Ascending aorta (tissue), 2 donors: Measurements from ENCODE around the gene LRBA. TPM values are rescaled to one million over a fixed set of nuclear protein-coding genes. Genes with fewer than 3 reads are reported as not detected.

Source experiments
- DNase-seq, 2 donors: peaks; one replicate each; pipeline ENCODE4 v3.0.0-alpha.2; 2019; ENCODE audit warnings: low spot score in 2 of 2
- H3K27ac ChIP-seq, 2 donors: fragments of 200-600 bp; sonication (generic); one replicate each; pipeline ENCODE4 v1.5.1; 2016 to 2017; ENCODE audit warnings: mild to moderate bottlenecking in 1 of 2
- H3K27me3 ChIP-seq: fragments of 200-600 bp; sonication (generic); one replicate; pipeline ENCODE4 v1.5.1; 2017
- H3K36me3 ChIP-seq, 2 donors: fragments of 200-600 bp; sonication (generic); one replicate each; pipeline ENCODE4 v1.5.1; 2016
- H3K4me1 ChIP-seq, 2 donors: fragments of 200-600 bp; sonication (generic); one replicate each; pipeline ENCODE4 v1.5.1; 2016 to 2017; ENCODE audit warnings: mild to moderate bottlenecking in 1 of 2
- H3K4me3 ChIP-seq, 2 donors: fragments of 200-600 bp; sonication (generic); one replicate each; pipeline ENCODE4 v1.5.1; 2016 to 2017; ENCODE audit warnings: mild to moderate bottlenecking in 1 of 2
- H3K9me3 ChIP-seq, 2 donors: fragments of 200-600 bp; sonication (generic); one replicate each; pipeline ENCODE4 v1.5.1; 2016
- CTCF ChIP-seq, 3 experiments: fragments of 200-600 bp in 2 of 3; fragments of 450-650 bp in 1 of 3; sonication (generic) in 2 of 3; IDR thresholded peaks; one replicate each; pipeline ENCODE4 v1.5.1; 2016 to 2019; ENCODE audit warnings: antibody characterized with exemption in 3 of 3, mild to moderate bottlenecking in 1 of 3, moderate library complexity in 1 of 3
- intact Hi-C: fragments of 100-400 bp; cut with DNase I; formaldehyde crosslinking; loops from one replicate; pipeline ENCODE4 v1.15.1; 2023
- total RNA-seq: library from RNA; depleted of rRNA; stranded (reverse); fragments of >200 nt; gene quantifications from one replicate; pipeline ENCODE4 v1.1.0, GENCODE V29; 2016

Gene LRBA
- total RNA-seq, 1 donor from 2014 or later = 15.2 TPM

- H3K27me3 ChIP-seq = no peaks in the 10 kb centered on the region
- no peak for DNase-seq
- intact Hi-C loops = no loop called here
- H3K4me1 ChIP-seq = no peaks in the 10 kb centered on the region
- no peak overlapping the region for H3K4me3 ChIP-seq
- no peaks in the 10 kb centered on the region for H3K9me3 ChIP-seq
- no peak for TF ChIP-seq CTCF (IDR thresholded peaks at IDR 0.05)
- H3K36me3 ChIP-seq = no peaks in the 10 kb centered on the region
- H3K27ac ChIP-seq = no peak overlapping the region
Observed at GRCh38 chr4:150354214-150354796, 660.8 kb downstream of the LRBA start.

DNA sequence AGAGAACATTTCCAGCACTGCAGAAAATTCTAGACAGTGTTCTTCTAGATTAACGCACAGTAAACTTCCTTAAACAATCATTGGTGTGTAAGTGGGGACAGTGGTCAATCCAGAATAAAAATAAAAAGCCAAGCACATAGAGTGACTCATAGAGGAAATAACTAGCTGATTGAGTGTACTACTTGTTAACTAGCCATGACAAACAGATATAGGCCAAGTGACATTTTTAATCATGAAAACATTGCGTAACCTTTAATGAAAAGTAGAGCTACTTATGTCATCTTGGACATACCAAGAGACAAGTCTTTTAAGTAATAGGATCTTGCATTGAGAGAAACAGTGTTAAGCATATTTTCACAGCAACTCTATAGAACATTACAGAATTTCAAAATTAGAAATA lies 667.0 kb downstream of the LRBA start:
- intact Hi-C loops = no loop called here
- H3K4me1 ChIP-seq = no peaks in the 10 kb centered on the region
- H3K4me3 ChIP-seq = no peak overlapping the region
- H3K9me3 ChIP-seq = no peaks in the 10 kb centered on the region
- no peak for TF ChIP-seq CTCF (IDR thresholded peaks at IDR 0.05)
- no peaks in the 10 kb centered on the region for H3K27me3 ChIP-seq
- DNase-seq = no peak
- H3K27ac ChIP-seq = no peak overlapping the region
- no peaks in the 10 kb centered on the region for H3K36me3 ChIP-seq

DNA sequence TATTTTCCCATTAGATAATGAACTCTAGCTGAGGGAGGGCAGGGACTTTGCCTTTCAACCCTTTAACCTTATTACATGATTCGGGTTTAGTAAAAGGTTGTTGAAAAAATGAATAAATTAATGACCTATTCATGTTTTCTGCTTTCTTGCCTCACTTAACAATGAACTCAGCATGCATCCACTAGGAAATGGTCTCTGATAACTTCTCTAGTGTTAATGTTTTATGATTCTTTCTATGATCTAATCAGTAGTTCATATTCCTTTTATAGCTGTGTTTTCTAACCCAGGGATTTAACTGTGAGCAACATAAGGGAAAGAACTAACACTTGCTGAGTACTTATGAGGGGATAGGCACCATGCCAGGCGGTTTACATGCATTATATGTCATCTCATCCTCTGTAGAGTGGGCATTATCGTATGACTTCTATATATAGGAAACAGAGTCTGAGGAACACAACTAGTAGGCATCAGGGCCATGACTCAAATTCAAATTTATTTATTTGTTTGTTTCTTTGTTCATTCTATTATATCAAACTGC lies 669.8 kb downstream of the LRBA start:
- no peaks in the 10 kb centered on the region for H3K36me3 ChIP-seq
- intact Hi-C loops = no loop called here
- H3K9me3 ChIP-seq = no peaks in the 10 kb centered on the region
- H3K27ac ChIP-seq = no peak overlapping the region
- H3K4me3 ChIP-seq = no peak overlapping the region
- H3K27me3 ChIP-seq = no peaks in the 10 kb centered on the region
- H3K4me1 ChIP-seq = no peaks in the 10 kb centered on the region
- DNase-seq = no peak
- no peak for TF ChIP-seq CTCF (IDR thresholded peaks at IDR 0.05)

DNA sequence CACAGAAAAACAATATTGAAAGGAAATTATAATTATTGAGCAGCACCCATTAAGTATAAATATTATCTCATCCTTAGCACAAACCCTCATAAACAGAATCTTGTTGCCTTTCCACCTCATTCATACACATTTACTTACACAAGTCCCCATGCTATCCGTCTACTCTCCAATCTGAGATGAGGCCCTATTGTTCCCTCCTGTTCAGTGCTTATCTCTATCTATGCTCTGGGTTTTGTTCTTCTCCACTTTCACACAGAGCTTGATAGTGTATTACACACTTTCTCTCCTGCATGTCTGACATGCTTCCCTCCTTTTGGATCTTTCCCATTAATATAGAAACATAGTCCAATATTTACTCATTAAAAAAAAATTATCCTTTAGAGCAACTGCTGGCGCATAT lies 671.3 kb downstream of the LRBA start:
- Histone ChIP-seq H3K36me3 (no peaks in the 10 kb centered on the region), H3K27ac (no peak overlapping the region), H3K9me3 (no peaks in the 10 kb centered on the region), H3K4me3 (no peak overlapping the region), H3K27me3 (no peaks in the 10 kb centered on the region), H3K4me1 (no peaks in the 10 kb centered on the region)
- TF ChIP-seq CTCF (IDR thresholded peaks at IDR 0.05) = no peak
- DNase-seq = no peak
- intact Hi-C loops = no loop called here

DNA sequence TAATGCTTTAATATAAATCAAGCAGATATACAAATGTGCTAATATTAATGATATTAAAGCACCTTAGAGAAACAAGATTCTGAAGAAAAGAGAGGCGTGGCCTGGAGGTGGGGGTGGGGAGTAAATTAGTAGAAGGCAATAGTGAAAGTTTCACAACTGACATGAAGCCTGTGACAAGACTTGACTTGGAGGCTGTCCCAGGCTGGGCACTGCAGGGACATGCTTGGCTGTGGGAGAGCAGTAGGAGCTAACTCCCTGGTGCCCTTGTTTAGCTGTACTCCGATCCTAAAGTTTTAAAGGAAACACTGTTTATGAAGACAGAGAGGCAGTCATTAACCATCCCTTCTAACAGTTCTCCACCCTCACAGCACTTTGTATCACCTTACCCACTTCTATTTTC lies 672.1 kb downstream of the LRBA start:
- H3K4me1 ChIP-seq = peaks cover under 1 to 4% of the 10 kb centered on the region in 2 donors
- intact Hi-C loops = no loop called here
- no peaks in the 10 kb centered on the region for H3K36me3 ChIP-seq
- no peaks in the 10 kb centered on the region for H3K27me3 ChIP-seq
- H3K9me3 ChIP-seq = no peaks in the 10 kb centered on the region
- H3K4me3 ChIP-seq = no peak overlapping the region
- H3K27ac ChIP-seq = no peak overlapping the region
- no peak for TF ChIP-seq CTCF (IDR thresholded peaks at IDR 0.05)
- no peak for DNase-seq

DNA sequence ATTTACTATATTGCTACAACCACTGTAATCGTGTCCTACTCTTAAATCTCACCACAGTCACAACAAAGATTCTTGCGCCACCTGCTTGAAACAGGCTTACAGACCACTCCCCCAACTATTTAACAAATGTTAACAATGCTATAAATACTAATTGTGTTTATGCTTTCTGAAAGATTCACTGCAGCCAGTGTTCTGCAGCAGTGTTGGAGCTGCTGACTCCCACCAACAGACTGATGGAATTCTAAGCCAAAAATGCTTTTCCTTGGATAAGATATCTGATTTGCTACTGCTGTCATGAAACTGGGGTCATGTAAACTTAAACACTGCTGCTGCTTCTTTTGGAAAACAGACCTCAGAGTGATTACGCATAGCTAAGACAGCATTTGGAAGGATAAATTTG lies 677.4 kb downstream of the LRBA start:
- no peaks in the 10 kb centered on the region for H3K9me3 ChIP-seq
- no peak overlapping the region for H3K27ac ChIP-seq
- no peak for TF ChIP-seq CTCF (IDR thresholded peaks at IDR 0.05)
- H3K36me3 ChIP-seq = no peaks in the 10 kb centered on the region
- peaks cover 3 to 4% of the 10 kb centered on the region in 2 donors for H3K4me1 ChIP-seq
- intact Hi-C loops = no loop called here
- no peak for DNase-seq
- no peak overlapping the region for H3K4me3 ChIP-seq
- H3K27me3 ChIP-seq = no peaks in the 10 kb centered on the region
